GM18861 (cell line): Measurements from ENCODE around the gene ENO1.
"Not testable (repeated sequence)": the region's sequence is repeated elsewhere in the genome, so short reads cannot be mapped to it uniquely, and the experiment has no call there.

ENCODE experiments used
- ATAC-seq: cut with Tn5 transposase; IDR thresholded peaks from one replicate; pipeline ENCODE4 v1.9.1; 2021; ENCODE audit not compliant: unreplicated experiment

ENO1 gene

DNA sequence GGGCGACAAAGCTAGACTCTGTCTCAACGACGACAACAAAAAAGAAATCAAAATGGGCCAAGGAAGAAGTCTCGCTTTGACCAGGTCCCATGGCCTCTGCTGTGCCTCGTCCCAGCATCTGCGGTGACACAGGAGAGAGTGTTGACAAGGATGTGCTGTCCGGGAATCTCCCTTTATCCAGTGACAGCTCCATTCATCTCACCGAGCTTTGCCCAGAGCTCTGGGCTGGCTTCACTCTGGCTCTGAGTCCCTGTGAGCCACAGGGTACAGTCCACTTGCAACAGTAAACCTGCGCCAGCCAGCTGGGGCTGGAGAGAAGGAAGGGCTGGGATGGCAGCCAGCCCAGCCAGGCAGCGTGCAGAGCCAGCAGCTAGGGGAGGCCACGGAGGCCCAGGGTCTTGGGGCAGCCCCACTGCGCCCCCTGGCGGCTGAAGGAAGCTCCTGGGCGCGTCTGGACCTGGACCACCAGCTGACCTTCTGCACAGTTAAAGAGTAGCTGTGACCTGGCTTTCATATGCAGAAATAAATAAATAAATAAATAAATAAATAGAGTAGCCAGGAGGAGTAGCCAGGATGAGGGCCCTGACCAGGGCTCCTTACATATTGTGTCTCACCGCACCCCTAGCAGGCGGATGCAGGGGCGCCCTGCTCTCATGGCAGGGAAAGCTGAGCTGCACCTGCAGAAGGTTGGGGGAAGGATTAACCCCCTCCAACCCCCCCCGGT, 29.7 kb downstream of the ENO1 start:
- no peak for ATAC-seq

DNA sequence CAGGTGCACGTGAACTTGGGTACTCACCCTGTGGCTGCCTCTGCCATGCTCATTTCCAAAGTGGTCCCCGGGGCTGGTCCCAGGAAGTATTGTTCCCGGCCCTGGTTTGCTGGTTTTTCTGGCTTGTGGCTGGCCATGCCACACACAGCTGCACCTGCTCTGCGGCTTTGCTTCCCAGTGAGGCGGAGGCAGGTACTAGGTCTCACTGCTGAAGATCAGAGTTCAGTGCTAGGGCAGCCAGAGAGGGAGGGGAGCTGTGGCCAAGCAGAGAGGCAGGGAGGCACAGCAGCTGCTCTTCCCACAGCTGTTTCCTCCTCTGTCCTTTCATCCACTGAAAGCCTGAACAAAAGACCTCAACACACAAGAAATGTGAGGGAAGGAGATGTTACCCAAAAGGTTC, 30.5 kb downstream of the ENO1 start:
- no peak for ATAC-seq

DNA sequence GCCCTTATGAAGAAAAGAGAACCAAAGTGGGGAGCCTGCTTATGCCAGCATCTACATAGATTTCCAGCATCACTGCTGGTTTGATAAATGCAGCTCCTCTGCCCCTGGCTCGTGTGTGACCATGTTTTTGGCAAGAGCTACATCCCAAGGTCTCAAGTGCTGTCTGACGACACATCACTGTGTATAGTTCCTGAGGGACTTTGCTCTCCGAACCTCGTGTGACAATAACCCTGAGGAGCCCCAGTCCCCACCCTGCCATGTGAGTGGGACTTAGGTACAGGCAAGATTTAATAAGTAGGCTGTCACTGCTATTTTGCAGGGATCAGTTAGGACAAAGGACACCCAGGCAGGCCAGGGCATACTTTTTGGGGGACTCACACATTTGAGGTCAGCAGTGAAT, 32.2 kb downstream of the ENO1 start:
- no peak for ATAC-seq

DNA sequence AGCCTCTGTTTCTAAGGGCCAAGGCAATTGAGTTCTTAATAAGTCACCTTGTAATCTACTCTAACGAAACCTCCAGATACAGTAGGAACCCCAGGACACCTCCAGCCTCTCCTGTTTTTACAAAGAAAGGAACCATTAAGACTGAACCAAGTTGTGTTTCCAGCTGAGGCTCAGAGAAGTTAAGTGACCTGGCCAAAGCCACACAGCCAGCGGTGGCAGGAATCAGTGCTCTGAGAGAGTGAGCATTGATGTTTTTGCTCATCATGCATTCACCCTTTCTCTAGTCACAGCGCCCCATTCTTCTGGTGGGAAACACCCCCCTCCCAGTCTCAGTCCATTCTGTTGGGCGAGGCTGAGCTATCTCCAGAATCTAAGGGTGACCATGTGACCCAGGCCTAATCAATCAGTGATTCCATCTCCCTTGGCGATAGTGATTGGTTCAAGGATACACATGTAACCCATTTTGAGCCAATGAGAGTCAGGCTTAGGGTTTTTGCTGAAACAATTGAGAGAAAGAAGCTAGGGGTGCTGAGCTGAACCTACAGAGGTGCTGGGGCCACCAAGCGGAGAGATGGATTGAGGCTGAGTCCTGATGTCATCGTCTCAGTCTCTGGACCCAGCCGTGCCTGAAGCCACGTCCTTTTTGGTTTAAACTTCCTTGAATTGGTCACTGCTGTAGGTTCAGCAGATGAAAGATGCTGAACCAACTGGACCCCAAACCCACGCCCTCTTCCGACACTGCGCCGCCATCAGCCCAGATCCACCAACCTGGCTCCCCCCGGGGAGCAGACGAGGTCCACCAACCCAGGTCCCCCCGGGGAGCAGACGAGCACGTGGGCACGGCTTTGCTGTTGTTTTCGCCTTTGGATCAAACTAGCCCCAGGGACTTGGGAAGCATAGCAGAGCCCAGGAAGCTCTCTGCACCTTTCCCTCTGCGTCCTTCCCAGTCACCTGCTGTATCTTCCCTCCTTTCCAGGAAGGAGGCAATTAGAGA, 33.1 kb downstream of the ENO1 start:
- ATAC-seq = no peak

DNA sequence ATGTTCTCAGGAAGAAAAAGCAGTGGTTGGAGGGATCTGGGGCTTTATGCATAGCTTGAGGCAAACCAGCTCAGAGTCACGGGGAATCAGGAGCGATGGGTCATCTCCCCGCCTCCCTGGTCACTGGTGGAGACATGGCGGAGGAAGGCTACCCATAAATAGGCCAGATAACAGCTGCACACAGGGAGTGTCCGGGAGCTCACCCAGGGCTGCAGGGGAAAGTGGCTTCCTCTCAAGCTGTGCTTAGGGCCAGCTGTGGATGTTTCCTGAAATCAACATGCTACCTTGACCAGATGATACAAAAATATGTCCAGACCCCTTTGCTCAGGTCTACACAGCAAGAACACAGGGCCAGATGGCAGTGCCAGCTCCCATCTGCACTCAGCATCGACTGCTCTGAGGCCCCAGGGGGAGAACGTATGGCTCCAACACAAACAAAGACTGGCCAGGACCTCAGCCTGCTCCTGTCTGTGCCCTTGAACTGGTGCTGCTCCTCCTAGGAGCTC, 33.9 kb downstream of the ENO1 start:
- ATAC-seq = no peak

DNA sequence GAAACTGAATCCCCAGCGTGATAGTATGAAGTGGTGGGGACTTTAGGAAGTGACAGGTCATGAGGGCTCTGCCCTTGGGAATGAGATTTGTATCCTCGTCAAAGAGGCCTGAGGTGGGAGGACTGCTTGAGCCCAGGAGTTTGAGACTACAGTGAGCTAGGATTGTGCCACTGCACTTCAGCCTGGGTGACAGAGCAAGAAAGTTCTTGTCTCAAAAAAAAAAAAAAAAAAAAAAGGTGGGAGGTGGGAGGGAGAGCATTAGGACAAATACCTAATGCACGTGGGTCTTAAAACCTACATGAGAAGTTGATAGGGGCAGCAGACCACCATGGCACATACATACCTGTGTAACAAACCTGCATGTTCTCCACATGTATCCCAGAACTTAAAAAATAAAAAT, 37.1 kb downstream of the ENO1 start:
- no peak for ATAC-seq

DNA sequence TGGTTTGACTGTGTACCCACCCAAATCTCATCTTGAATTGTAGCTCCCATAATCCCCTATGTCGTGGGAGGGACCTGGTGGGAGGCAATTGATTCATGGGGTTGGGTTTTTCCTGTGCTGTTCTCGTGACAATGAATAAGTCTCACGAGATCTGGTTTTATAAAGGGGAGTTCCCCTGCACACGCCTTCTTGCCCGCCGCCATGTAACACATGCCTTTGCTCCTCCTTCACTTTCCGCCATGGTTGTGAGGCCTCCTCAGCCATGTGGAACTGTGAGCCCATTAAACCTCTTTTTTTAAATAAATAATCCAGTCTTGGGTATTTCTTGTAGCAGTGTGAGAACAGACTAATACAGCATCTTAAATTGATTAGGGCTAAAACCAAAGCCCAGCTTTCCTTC, 38.5 kb downstream of the ENO1 start:
- no peak for ATAC-seq

DNA sequence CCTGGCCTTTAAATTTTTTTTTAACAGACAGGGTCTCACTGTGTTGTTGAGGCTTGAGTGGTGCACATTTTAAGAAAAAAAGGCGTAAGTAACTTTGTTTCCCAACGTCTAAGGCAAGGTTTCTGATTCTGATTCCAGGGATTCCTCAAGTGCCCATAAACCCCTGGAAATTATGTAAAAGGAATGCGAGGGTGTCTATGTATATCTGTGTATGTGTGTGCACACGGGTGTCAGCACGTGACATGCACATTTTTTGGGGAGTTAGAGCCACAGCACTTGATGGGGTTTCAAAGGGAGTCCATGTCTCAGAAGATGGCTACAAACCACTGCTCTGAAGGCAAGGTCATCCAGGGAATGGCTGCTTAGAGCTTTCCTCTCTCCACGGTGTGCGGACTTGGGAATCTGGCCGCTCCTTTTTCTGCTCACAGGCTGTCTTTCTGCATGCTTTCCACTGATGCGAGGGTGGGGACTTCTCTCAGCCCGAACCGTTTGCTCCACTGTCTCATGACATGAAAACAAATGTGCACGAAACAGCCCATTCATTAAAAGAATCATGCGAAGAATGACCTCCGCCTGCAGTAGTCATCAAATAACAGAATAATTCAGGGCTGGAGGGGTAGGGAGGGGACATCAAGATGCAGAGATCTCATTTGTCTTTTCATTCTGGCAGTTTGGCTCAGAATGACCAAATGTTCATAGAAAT, 42.4 kb downstream of the ENO1 start:
- ATAC-seq = no peak

DNA sequence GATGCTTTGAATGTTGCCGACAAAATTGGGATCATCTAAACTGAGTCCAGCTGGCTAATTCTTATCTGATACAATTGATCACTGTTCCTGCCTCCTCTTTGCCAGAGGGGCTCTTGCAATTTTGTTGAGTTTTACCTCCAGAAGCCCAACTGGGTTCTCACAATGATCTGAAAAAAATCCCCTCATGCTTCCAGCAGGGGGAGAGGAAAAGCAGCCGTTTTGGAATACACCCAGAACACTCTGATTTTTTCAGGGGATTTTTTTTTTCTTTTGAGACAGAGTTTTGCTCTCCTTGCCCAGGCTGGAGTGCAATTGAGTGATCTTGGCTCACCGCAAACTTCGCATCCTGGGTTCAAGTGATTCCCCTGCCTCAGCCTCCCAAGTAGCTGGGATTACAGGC, 47.1 kb downstream of the ENO1 start:
- no peak for ATAC-seq

DNA sequence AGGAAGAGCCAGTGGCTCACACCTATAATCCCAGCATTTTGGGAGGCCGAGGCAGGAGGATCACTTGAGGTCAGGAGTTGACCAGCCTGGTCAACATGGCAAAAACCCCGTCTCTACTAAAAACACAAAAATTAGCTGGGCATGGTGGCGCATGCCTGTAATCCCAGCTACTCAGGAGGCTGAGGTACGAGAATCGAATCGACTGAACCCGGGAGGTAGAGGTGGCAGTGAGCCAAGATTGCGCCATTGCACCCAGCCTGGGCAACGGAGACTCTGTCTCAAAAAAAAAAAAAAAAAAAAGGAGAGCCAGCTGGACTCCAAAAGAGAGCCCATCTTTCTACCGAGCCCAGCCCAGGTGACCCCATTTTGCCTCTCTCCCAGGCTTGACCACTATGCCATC, 47.8 kb downstream of the ENO1 start:
- not testable (repeated sequence) for ATAC-seq

DNA sequence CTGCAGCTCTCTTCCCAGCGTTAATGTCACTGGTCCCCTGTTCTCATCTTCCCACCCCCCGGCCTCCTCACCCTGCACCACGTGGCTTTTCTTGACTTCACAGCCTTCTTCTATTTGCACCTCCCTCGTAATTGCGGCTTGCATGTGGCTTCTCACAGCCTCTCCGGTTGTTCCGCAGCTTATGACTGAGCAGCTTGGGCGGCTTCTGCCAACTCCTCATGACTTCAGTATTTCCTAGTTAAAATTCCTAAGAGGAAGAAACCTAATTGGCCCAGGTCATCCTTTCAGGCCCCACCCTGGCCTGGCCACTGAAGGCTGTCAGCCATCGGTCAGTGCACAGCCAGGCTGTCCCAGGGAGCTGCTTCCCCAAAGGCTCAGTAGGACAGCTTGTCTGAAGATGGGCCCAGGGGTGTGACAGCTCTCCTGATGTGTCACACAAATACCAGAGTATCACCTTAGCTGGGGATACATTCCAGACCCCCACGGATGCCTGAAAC, 52.5 kb downstream of the ENO1 start:
- ATAC-seq = no peak

DNA sequence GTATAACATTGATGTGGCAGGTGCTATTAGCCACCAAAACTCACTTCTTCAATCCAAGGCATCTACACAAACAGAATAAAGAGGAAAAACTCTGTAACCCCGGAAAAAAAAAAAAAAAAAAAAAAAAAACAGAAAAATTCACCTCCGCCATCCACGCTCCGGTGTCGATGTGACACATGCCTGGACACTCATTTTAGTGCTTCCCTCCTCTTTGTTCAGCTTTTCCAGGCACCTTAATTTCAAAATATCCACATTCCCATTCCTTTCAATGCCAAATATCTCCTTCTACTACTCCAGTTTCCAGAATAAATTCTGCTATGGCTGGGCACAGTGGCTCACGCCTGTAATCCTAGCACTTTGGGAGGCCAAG, 55.2 kb downstream of the ENO1 start:
- ATAC-seq = no peak

DNA sequence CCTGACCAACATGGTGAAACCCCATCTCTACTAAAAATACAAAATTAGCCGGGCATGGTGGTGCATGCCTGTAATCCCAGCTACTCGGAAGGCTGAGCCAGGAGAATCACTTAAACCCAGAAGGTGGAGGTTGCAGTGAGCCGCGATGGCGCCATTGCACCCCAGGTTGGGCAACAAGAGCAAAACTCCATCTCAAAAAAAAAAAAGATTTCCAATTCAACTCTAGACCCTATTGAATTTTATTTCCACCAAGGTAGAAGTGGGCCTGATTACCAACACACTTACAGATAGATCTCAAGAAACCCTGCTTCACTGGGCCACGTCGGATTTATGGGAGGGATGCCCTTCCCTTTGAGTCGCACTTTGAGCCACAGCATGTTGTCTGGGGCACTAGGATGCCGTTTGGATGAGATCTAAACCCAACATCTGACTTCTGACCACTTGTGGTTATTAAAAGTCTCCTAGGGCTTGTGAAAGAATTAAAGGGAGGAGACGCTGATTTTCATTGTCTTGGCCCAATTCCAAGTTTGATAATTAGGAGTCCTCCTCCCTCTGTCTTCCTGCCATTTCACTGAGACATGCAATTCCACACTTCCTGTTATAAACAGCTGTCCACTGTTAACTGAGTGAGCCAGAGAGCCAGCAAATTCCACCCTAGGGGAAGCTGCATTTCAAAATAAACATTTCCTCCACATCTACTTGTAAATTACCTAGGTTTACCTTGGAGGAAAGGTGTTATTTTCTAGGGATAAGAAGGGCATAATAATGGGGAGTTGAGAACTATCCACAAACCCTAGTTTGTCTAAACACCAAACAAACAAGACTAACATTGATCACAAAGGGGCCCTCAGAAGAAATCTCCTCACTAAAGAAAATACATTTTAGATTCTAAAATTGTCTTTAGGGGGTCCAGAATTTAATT, 55.9 kb downstream of the ENO1 start:
- no peak for ATAC-seq

DNA sequence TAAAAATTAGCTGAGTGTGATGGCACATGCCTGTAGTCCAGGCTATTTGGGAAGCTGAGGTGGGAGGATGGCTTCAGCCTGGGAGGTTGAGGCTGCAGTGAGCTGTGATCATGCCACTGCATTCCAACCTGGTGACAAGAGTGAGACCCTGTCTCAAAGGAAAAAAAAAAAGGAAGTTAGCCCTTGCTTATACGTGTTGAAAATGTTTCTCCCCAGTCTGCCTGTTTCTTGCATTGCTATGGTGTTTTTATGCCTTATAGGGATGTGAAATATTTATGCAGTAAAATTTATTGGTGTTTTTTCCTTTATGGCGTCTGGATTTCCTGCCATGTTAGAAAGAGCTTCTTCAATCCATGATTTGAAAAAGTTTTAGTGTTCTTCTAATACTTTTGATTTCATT, 57.4 kb downstream of the ENO1 start:
- no peak for ATAC-seq

DNA sequence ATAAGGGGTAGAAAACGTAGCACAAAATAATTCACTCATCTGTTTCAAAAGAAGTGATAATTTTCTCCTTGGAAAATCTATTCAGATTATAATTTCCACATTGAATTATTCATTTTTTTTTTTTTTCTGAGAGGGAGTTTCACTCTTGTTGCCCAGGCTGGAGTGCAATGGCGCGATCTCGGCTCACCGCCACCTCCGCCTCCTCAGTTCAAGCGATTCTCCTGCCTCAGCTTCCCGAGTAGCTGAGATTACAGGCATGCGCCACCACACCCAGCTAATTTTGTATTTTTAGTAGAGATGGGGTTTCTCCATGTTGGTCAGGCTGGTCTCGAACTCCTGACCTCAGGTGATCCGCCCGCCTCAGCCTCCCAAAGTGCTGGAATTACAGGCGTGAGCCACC, 59.7 kb downstream of the ENO1 start:
- ATAC-seq = not testable (repeated sequence)

DNA sequence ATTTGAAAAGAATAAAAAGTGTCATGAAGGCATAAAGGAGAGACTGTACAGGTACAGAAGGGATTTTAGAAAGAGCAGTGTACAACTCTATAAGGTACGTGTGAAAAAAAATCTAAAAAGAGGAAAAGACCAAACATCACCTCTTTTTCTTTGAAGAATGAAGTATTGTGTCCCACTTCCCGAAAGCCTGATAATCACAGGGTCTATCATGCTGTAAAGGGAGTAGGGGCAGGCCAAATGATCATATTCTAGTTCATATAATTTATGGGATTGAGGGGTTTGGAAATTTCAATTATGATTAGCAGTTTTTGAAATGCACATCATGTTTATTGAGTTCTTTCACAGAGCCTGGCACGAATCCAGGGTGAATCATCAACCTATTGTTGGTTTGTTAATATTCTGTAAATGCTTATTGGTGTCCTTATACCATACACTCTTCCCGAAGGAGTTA, 60.1 kb downstream of the ENO1 start:
- no peak for ATAC-seq

DNA sequence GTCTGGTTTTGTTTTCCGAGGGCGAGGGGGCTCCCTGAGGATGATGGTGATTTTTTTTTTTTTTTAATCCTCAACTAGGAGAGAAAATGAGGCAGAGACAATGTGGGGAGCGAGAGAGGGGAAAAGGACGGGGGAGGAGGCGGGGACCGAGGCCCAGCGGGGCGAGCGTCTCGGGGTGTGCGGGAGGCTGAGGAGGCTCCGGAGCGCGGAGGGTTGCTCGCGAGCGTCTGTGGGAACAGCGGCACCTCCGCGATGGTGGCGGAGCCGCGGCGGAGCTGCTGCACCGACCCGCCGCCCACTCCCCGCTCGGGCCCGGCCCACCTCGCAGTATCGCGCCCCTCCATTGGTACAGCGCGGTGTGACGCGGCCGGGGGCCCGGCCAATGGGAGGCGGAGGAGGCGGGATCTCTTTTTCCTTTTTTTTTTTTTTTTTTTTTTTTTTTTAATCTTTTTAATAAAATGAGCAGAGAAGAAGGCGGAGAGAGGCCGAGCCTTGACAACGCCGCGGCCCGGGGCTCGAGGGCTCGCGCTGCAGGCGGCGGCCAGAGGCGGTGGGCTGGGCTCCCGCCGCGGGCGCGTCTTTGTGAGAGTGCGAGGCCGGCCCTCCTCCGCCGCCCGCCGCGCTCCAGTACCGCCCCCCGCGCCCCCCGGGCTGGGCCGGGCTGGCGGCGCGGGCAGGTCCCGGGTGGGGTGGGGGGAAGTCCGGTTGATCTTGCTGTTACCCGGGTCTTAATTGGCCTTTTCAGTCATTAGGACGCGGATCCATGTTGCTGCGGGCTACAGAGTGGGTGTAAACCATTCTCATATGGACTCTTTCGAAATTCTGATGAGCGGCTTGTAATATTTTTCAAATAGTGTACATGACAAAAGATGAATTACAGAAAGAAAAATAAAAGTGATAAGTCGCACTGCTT, 60.8 kb downstream of the ENO1 start, which contains the start of gene RERE:
Gene RERE (minus strand): TSS at position 229 of the 913 bp plus-strand sequence.
- peak; percentile 83 for ATAC-seq

DNA sequence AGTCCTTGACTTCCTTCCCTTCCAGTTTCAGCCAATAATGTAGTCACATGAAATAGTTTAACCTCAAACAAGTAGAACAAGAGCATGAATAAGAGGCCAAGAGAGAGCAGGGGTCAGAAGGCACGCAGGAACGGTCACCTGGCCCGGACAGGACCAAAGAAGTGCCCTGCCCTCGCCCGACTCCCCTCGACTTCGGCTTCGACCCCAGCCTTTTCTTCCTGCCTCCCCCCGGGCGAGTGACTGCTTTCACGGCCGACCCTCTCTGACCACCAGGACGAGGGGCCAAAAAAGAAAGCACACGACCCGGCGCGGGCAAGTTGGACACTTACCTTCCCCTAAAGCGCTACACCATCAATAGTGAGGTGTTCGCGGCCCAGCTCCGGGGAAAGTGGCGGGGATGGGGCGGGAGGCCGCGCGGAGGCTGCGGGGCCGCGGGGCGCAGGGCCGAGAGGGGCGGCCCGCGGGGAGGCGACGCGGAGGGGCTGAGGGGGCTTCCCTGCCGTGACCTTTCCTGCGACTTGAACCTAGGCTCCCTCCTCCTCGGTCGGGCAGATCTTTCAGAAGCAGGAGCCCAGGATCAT, 61.6 kb downstream of the ENO1 start:
- no peak for ATAC-seq

DNA sequence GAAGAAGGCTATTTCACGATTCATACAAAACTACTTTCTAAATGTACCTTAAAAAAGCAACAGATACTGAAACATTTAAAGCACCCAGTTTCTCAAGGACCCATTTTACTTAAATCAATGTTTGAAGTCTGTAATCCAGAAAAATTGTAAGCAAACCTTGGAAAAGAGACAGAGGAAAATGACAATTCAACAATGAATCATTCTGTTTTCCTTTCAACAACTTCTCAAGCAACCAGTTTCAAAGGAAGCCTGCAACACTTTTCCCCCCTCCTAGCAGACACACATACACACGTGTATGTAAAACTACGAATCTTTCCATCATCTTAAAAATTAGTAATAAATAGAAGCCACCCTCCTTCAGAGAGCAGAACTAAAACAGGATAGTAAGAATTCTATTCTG, 62.2 kb downstream of the ENO1 start:
- no peak for ATAC-seq
